22Rv1 (cell line): ENCODE data around the gene PAK3.

ENCODE experiments used
- ZFX ChIP-seq: fragments of 450-650 bp; IDR thresholded peaks from 2 replicates; pipeline ENCODE4 v1.6.1; 2017; ENCODE audit warnings: antibody characterized with exemption, borderline replicate concordance
- TF ChIP-seq, protein P1 (sequence below): fragments of 450-650 bp; IDR thresholded peaks from 2 replicates; pipeline ENCODE4 v1.5.1; 2017; ENCODE audit warnings: mild to moderate bottlenecking

DNA sequence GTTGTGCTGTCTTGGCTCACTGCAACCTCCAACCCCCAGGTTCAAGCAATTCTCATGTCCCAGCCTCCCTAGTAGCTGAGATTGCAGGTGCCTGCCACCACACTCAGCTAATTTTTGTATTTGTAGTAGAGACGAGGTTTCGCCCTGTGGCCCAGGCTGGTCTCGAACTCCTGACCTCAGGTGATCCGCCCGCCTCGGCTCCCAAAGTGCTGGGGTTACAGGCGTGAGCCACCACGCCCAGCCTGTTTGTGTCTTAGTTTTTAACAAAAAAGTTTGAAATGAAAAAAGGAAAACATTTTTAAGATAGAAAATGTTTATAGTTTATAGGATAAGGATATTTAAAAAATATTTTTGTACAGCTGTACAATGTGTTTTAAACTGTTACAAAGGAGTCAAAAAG, 111.9 kb downstream of the PAK3 start:
- TF ChIP-seq, protein P1, sequence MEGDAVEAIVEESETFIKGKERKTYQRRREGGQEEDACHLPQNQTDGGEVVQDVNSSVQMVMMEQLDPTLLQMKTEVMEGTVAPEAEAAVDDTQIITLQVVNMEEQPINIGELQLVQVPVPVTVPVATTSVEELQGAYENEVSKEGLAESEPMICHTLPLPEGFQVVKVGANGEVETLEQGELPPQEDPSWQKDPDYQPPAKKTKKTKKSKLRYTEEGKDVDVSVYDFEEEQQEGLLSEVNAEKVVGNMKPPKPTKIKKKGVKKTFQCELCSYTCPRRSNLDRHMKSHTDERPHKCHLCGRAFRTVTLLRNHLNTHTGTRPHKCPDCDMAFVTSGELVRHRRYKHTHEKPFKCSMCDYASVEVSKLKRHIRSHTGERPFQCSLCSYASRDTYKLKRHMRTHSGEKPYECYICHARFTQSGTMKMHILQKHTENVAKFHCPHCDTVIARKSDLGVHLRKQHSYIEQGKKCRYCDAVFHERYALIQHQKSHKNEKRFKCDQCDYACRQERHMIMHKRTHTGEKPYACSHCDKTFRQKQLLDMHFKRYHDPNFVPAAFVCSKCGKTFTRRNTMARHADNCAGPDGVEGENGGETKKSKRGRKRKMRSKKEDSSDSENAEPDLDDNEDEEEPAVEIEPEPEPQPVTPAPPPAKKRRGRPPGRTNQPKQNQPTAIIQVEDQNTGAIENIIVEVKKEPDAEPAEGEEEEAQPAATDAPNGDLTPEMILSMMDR = no peak
- no peak for TF ChIP-seq ZFX
